K562 (cell line): ENCODE results near the gene FGF14.

Experiments
- ZBTB7A ChIP-seq: IDR thresholded peaks from 2 replicates; pipeline ENCODE4 v1.6.1; 2011; ENCODE audit warnings: low read depth, mild to moderate bottlenecking, low read length, moderate library complexity, borderline replicate concordance; ENCODE audit not compliant: control insufficient read depth
- ZNF174 ChIP-seq: fragments of 250-450 bp; sonication (Bioruptor Pico); IDR thresholded peaks from 2 replicates; pipeline ENCODE4 v1.4.0; 2020; ENCODE audit warnings: mild to moderate bottlenecking

DNA sequence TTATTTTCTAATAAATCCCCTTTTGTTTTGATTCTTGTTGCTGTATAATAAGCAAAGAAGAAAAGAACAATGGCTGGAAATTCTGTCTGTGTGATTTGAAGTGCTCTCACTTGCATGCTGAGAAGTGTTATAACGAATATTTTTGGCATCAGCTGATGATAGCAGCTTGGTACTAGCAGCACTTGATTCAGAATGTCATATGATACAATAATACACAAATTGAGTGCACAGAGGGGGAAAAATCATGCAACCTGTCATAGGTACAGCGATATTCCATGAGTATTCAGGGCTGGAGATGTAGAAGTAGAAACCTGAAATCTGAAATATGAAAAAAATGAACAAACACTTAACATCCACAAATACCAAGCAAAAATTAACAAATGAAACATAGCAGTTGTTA lies 108.1 kb downstream of the FGF14 start:
- no peak for TF ChIP-seq ZNF174 (CRISPR knock-in tag)
- TF ChIP-seq ZBTB7A, result no peak
